ENCODE data around the gene COL5A1. TPM values are rescaled to one million over a fixed set of nuclear protein-coding genes. Genes with fewer than 3 reads are reported as not detected.

Gene COL5A1
- total RNA-seq, 4 donors from 2014 or later, result 51.9 to 78.3 (median 62.4) TPM

- peaks cover 0 to 95% (median 0%) of the 10 kb centered on the region in 3 donors for H3K36me3 ChIP-seq
- peak overlapping the region in 2 of 4 donors; percentile 18 to 42 for H3K27ac ChIP-seq
- TF ChIP-seq EP300 (IDR thresholded peaks at IDR 0.05) (no peak), POLR2A (IDR thresholded peaks at IDR 0.05) (no peak), CTCF (IDR thresholded peaks at IDR 0.05) (no peak)
- DNase-seq (ENCODE audit: low spot score in 2 of 2), result no peak
- H3K4me3 ChIP-seq, result no peak overlapping the region
- 70 to 89% methylated on average over 11 of the region's 15 CpGs for WGBS, 2 donors
- H3K4me1 ChIP-seq, result peaks cover 0 to 3% (median 0%) of the 10 kb centered on the region in 4 donors
- H3K9me3 ChIP-seq, result no peaks in the 10 kb centered on the region
- no peaks in the 10 kb centered on the region for H3K27me3 ChIP-seq
Measured at GRCh38 chr9:134765785-134766184, 124.2 kb downstream of the COL5A1 start.

GRCh38 chr9:134766587-134766986 lies 125.0 kb downstream of the COL5A1 start:
- Histone ChIP-seq H3K36me3 (peaks cover 0 to 95% (median 0%) of the 10 kb centered on the region in 3 donors), H3K27ac (no peak overlapping the region), H3K4me1 (peaks cover 0 to 3% (median 0%) of the 10 kb centered on the region in 4 donors), H3K27me3 (no peaks in the 10 kb centered on the region), H3K9me3 (no peaks in the 10 kb centered on the region), H3K4me3 (no peak overlapping the region)
- 65 to 75% methylated on average over 8 of the region's 8 CpGs for WGBS, 2 donors
- TF ChIP-seq POLR2A (IDR thresholded peaks at IDR 0.05) (no peak), EP300 (IDR thresholded peaks at IDR 0.05) (no peak), CTCF (IDR thresholded peaks at IDR 0.05) (no peak)
- DNase-seq (ENCODE audit: low spot score in 2 of 2), result no peak

- Histone ChIP-seq H3K27me3 (no peaks in the 10 kb centered on the region), H3K4me3 (no peak overlapping the region), H3K36me3 (peaks cover 0 to 95% (median 0%) of the 10 kb centered on the region in 3 donors), H3K9me3 (no peaks in the 10 kb centered on the region), H3K4me1 (peaks cover 0 to 3% (median 0%) of the 10 kb centered on the region in 4 donors), H3K27ac (no peak overlapping the region)
- 77 to 78% methylated on average over 13 of the region's 13 CpGs for WGBS, 2 donors
- TF ChIP-seq CTCF (IDR thresholded peaks at IDR 0.05) (no peak), POLR2A (IDR thresholded peaks at IDR 0.05) (no peak), EP300 (IDR thresholded peaks at IDR 0.05) (no peak)
- DNase-seq (ENCODE audit: low spot score in 2 of 2), result no peak
Measured at GRCh38 chr9:134768332-134768708, 126.7 kb downstream of the COL5A1 start.

GRCh38 chr9:134768709-134769351 lies 127.2 kb downstream of the COL5A1 start:
- no peaks in the 10 kb centered on the region for H3K27me3 ChIP-seq
- DNase-seq (ENCODE audit: low spot score in 2 of 2), result no peak
- WGBS, 2 donors, result 69% methylated on average over 23 of the region's 23 CpGs
- H3K4me3 ChIP-seq, result no peak overlapping the region
- H3K9me3 ChIP-seq, result no peaks in the 10 kb centered on the region
- peaks cover 0 to 95% (median 0%) of the 10 kb centered on the region in 3 donors for H3K36me3 ChIP-seq
- peaks cover 0 to 3% (median 0%) of the 10 kb centered on the region in 4 donors for H3K4me1 ChIP-seq
- no peak overlapping the region for H3K27ac ChIP-seq
- no peak for TF ChIP-seq CTCF (IDR thresholded peaks at IDR 0.05)
- no peak for TF ChIP-seq POLR2A (IDR thresholded peaks at IDR 0.05)
- TF ChIP-seq EP300 (IDR thresholded peaks at IDR 0.05), result no peak

All from tibial nerve (tissue), 4 donors.